ENCODE data around the gene PIK3C3. TPM values are rescaled to one million over a fixed set of nuclear protein-coding genes. Genes with fewer than 3 reads are reported as not detected.

PIK3C3 gene
- total and polyA plus RNA-seq, 9 donors: 24.4 to 60.3 (median 47.7) TPM

DNA sequence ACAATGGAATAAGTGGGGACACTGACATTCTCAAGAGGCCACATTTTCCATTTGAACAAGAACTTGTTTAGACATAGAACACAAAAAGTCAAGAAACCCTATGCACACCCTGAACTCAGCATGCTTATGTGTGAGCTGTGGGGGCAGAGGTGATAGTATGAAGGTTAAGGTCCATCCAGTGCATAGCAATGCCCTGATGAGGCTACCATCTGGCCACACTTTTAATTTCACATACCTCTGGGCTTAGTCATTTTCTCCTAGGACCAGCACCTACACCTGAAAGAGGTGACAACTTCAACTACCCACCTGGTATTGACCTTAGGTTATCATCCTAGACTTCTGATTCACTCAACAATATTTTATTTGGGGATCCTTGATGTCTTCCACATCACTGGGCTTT is 139.8 kb downstream of the PIK3C3 start:
- no peak overlapping the region for H3K27ac ChIP-seq
- no peak for DNase-seq
- intact Hi-C loops (cut with DNase I): no loop called here
- no peaks in the 10 kb centered on the region for H3K9me3 ChIP-seq
- H3K4me3 ChIP-seq: no peak overlapping the region
- TF ChIP-seq, protein P1, sequence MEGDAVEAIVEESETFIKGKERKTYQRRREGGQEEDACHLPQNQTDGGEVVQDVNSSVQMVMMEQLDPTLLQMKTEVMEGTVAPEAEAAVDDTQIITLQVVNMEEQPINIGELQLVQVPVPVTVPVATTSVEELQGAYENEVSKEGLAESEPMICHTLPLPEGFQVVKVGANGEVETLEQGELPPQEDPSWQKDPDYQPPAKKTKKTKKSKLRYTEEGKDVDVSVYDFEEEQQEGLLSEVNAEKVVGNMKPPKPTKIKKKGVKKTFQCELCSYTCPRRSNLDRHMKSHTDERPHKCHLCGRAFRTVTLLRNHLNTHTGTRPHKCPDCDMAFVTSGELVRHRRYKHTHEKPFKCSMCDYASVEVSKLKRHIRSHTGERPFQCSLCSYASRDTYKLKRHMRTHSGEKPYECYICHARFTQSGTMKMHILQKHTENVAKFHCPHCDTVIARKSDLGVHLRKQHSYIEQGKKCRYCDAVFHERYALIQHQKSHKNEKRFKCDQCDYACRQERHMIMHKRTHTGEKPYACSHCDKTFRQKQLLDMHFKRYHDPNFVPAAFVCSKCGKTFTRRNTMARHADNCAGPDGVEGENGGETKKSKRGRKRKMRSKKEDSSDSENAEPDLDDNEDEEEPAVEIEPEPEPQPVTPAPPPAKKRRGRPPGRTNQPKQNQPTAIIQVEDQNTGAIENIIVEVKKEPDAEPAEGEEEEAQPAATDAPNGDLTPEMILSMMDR (IDR thresholded peaks at IDR 0.05): no peak
- TF ChIP-seq EP300 (IDR thresholded peaks at IDR 0.05) (no peak), POLR2A (IDR thresholded peaks at IDR 0.05) (no peak)
- no peaks in the 10 kb centered on the region for H3K4me1 ChIP-seq (ENCODE audit: insufficient read depth)
- no peaks in the 10 kb centered on the region for H3K27me3 ChIP-seq
- H3K36me3 ChIP-seq: no peaks in the 10 kb centered on the region

DNA sequence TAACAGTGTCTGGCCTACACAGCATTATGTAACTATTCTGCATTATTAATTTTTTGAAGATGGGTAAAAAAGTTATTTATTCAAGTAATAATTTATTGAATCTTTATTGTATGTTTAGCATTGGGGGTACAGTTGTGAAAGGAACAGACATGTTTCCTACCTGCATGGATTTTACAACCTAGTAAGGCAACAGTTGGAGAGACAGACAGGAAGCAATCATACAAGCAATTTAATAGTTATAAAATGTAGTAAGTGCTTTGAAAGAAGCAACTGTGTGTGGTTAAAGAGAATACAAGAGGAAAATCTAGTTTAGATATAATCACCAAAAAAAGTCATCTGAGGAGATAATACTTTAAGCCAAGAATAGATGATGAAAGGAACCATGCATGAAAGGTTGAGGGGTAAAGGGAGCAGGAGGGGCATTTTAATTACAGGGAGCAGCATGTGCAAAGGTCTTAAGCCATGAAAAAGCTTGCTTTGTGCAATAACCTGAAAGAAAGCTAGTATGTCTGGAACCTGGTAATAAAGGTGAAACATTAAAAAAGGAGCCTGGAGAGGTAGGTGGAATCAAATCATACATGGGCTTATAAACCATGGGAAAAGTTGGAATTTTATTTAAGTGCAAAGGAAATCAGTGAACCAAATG is 140.8 kb downstream of the PIK3C3 start:
- no peaks in the 10 kb centered on the region for H3K27me3 ChIP-seq
- intact Hi-C loops (cut with DNase I): no loop called here
- no peaks in the 10 kb centered on the region for H3K36me3 ChIP-seq
- no peak overlapping the region for H3K27ac ChIP-seq
- no peak overlapping the region for H3K4me3 ChIP-seq
- H3K9me3 ChIP-seq: no peaks in the 10 kb centered on the region
- DNase-seq: no peak
- TF ChIP-seq POLR2A (IDR thresholded peaks at IDR 0.05) (no peak), EP300 (IDR thresholded peaks at IDR 0.05) (no peak)
- TF ChIP-seq, protein P1 (IDR thresholded peaks at IDR 0.05): no peak
- no peaks in the 10 kb centered on the region for H3K4me1 ChIP-seq (ENCODE audit: insufficient read depth)

DNA sequence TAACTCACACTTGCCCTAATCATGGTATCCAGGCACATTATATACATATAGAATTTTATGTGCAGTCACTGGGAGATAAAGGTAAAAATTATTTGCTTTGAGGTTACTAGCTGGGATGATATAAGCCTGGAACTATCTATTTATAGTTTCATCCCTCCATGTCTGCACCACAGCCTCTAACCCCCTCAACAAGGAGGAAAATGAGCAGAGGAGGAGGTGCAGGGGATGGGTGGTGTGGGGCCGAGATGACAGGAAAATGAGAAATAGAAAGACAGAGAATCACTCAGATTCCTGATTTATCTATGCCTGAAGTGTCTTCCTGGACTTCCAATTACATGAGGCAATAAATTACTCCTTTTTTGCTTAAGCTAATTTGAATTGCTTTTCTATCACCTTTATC is 145.2 kb downstream of the PIK3C3 start:
- H3K27me3 ChIP-seq: no peaks in the 10 kb centered on the region
- TF ChIP-seq, protein P1 (IDR thresholded peaks at IDR 0.05): no peak
- TF ChIP-seq POLR2A (IDR thresholded peaks at IDR 0.05): no peak
- no peak for TF ChIP-seq EP300 (IDR thresholded peaks at IDR 0.05)
- no peaks in the 10 kb centered on the region for H3K4me1 ChIP-seq (ENCODE audit: insufficient read depth)
- no peak overlapping the region for H3K27ac ChIP-seq
- WGBS, 3 donors: 41 to 46% (median 41%) methylated on average over 1 of the region's 1 CpG
- H3K9me3 ChIP-seq: no peaks in the 10 kb centered on the region
- H3K36me3 ChIP-seq: no peaks in the 10 kb centered on the region
- no peak overlapping the region for H3K4me3 ChIP-seq
- DNase-seq: no peak
- intact Hi-C loops (cut with DNase I): no loop called here

DNA sequence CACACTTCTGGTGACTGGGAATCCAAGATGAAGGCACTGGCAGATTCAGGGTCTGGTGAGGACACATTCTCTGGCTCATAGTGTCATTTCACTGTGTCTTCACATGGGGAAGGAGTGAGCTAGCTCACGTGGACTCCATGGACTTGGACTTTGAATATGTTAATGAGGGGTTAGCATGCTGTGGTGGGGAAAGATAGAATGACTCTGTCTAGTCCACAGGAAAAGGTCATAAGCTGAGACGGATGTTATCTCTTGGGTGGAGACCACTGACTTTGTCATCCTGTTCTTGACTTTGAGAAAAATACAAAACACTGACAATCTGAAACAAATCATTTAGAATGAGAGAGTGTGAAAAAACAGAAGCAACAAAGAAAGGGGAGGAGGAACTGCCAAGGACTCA is 145.9 kb downstream of the PIK3C3 start:
- no peaks in the 10 kb centered on the region for H3K9me3 ChIP-seq
- WGBS, 3 donors: 37 to 49% (median 48%) methylated on average over 2 of the region's 2 CpGs
- H3K36me3 ChIP-seq: no peaks in the 10 kb centered on the region
- no peak overlapping the region for H3K27ac ChIP-seq
- no peak overlapping the region for H3K4me3 ChIP-seq
- no peaks in the 10 kb centered on the region for H3K27me3 ChIP-seq
- H3K4me1 ChIP-seq (ENCODE audit: insufficient read depth): no peaks in the 10 kb centered on the region
- no peak for DNase-seq
- intact Hi-C loops (cut with DNase I): no loop called here
- TF ChIP-seq POLR2A (IDR thresholded peaks at IDR 0.05): no peak
- TF ChIP-seq, protein P1 (IDR thresholded peaks at IDR 0.05): no peak
- TF ChIP-seq EP300 (IDR thresholded peaks at IDR 0.05): no peak

All from ovary (tissue), 9 donors.